22Rv1 (cell line): ENCODE results near the gene NFASC.

ENCODE experiments used
- CTCF ChIP-seq: fragments of 450-650 bp; IDR thresholded peaks from 2 replicates; pipeline ENCODE4 v1.5.1; 2017; ENCODE audit warnings: mild to moderate bottlenecking
- ZFX ChIP-seq: fragments of 450-650 bp; IDR thresholded peaks from 2 replicates; pipeline ENCODE4 v1.6.1; 2017; ENCODE audit warnings: antibody characterized with exemption, borderline replicate concordance

- TF ChIP-seq CTCF = no peak
- no peak for TF ChIP-seq ZFX
These were observed 2.5 kb downstream of the NFASC start for GRCh38 chr1:204873176-204873575.
